ENCODE data around the gene RASSF5.

The RASSF5 gene

DNA sequence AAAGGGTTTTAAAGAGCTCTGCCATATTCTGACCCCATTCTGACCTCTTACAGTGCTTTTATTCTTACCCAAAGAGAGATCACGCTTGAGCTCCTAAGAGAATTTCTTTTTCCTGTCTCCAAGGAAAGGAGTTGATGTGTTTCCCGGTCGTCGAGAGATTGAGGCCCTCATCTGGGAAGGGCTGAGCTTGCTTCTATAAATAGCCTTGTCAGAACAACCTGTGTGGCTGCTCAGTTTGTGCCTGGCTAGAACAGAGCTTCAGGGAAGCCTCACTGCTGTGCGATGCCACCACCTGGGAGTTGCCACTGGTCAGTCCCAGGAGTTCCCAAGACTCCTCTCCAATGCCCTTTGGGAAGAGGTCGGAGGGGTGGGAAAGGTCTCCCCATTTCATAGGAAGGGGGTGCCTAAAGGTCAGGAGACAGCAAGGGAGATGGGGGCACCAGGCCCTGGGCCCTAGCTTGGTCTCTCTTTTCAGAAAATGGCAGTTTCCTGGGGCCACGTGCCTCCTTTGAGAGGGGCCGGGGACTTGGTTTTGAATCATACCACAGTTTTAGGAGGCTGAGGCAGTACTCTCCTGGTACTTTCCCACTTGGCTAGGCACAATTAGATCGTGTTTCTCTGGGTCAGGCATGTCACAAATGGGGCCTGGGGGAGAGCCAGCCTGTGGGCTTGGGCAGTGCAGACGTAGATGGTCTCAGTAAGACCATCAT lies 52.8 kb downstream of the RASSF5 start:
- TF ChIP-seq GATA3 (IDR thresholded peaks at IDR 0.05; ENCODE audit: low read depth, low read length) (no peak), GATA2 (IDR thresholded peaks at IDR 0.05; ENCODE audit: low read depth, low read length) (no peak)

GRCh38 chr1:206563367-206564207 lies 56.3 kb downstream of the RASSF5 start:
- no peak for TF ChIP-seq GATA3 (IDR thresholded peaks at IDR 0.05; ENCODE audit: low read depth, low read length)
- no peak for TF ChIP-seq GATA2 (IDR thresholded peaks at IDR 0.05; ENCODE audit: low read depth, low read length)

GRCh38 chr1:206565995-206566394 lies 58.7 kb downstream of the RASSF5 start:
- no peak for TF ChIP-seq GATA3 (IDR thresholded peaks at IDR 0.05; ENCODE audit: low read depth, low read length)
- no peak for TF ChIP-seq GATA2 (IDR thresholded peaks at IDR 0.05; ENCODE audit: low read depth, low read length)

DNA sequence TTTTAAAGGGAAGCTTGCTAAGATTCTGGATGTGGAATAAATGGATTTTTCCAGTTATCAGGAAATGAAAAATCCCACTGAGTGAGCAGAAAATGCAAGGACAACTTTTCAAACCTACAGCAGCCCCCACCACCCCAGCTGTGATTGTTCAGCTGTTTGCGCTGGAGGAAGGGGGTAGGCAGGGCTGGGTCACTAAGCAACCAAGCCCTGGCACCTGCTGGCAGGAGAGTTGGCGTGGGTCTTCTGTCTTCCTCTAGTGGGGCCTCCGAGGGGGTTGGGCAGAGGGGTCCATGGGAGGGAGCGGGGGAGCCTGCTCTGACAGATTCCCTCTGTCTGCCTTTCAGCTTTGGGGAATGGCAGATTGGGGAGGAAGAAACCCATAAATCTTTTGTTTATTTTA lies 59.7 kb downstream of the RASSF5 start:
- TF ChIP-seq GATA2 (IDR thresholded peaks at IDR 0.05; ENCODE audit: low read depth, low read length) (no peak), GATA3 (IDR thresholded peaks at IDR 0.05; ENCODE audit: low read depth, low read length) (no peak)

DNA sequence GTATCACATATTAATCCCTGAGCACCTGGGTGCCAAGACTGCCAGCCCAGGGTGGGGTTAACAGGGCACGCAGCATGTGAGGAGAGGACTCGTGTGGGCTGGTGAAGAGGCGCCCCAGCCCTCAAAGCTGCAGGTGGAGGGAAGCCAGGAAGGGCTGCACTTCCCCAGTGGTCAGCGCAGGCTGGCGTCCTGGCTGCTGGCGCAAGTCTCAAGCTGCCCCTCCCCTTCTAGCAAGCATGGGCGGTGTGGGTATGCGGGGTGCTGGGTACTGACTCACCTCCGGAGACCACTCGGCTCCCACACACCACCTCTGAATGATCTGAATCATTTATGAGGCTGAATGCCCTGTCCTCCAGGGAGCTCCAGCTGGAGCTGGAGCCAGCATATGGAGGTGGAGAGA lies 60.9 kb downstream of the RASSF5 start:
- TF ChIP-seq GATA3 (IDR thresholded peaks at IDR 0.05; ENCODE audit: low read depth, low read length): no peak
- TF ChIP-seq GATA2 (IDR thresholded peaks at IDR 0.05; ENCODE audit: low read depth, low read length): no peak

DNA sequence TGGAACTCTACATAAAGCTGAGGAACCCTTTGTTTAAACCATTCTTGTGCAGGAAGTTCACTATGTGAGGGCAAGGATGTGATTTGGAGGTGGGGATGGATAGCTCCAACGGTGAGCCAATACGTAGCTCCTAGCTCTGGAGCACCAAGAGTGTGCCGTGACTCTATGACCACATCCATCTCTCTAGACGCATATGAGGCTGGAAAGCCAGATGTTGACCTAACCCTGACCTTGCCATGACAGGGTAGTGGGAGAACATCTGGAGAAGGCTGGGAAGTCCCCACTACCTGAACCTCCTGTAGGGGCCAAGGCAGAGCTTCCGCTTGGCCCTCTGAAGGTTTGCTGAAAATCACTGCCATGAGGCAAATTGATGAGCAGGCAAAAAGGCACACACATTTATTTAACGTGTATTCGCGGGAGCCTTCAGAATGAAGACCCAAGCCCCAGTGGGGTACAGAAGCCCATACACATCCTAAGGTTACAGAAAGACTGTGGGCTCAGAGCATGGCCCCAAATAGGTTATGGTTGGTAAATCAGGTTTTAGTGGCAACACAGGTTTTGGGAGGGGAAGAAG lies 61.5 kb downstream of the RASSF5 start:
- TF ChIP-seq GATA2 (IDR thresholded peaks at IDR 0.05; ENCODE audit: low read depth, low read length) (no peak), GATA3 (IDR thresholded peaks at IDR 0.05; ENCODE audit: low read depth, low read length) (no peak)

GRCh38 chr1:206569556-206569955 lies 62.2 kb downstream of the RASSF5 start:
- TF ChIP-seq GATA2 (IDR thresholded peaks at IDR 0.05; ENCODE audit: low read depth, low read length) (no peak), GATA3 (IDR thresholded peaks at IDR 0.05; ENCODE audit: low read depth, low read length) (no peak)

GRCh38 chr1:206570529-206570928 lies 63.2 kb downstream of the RASSF5 start:
- TF ChIP-seq GATA3 (IDR thresholded peaks at IDR 0.05; ENCODE audit: low read depth, low read length) (no peak), GATA2 (IDR thresholded peaks at IDR 0.05; ENCODE audit: low read depth, low read length) (no peak)

- TF ChIP-seq GATA3 (IDR thresholded peaks at IDR 0.05; ENCODE audit: low read depth, low read length) (no peak), GATA2 (IDR thresholded peaks at IDR 0.05; ENCODE audit: low read depth, low read length) (no peak)
Observed at GRCh38 chr1:206572835-206573234, 65.5 kb downstream of the RASSF5 start.

DNA sequence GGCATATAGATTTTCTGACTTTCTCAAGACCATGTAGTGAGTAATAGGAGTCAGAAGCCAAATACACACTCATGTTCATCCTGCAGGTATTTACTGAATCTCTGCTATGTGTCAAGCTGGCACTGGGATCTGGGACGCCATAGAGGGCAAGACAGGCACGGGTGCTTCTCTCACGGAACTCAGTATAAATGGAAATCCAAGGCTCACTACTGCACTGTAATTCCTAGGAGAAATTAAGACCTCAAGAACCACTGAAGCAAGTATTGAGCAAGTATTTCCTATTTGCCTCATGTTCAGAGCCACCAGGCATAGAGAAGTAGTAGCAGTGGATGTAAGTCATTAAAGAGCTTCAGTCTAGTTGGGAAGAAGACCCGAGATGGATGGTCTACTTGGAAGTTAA lies 66.0 kb downstream of the RASSF5 start:
- no peak for TF ChIP-seq GATA3 (IDR thresholded peaks at IDR 0.05; ENCODE audit: low read depth, low read length)
- no peak for TF ChIP-seq GATA2 (IDR thresholded peaks at IDR 0.05; ENCODE audit: low read depth, low read length)

GRCh38 chr1:206573762-206574161 lies 66.4 kb downstream of the RASSF5 start:
- no peak for TF ChIP-seq GATA2 (IDR thresholded peaks at IDR 0.05; ENCODE audit: low read depth, low read length)
- no peak for TF ChIP-seq GATA3 (IDR thresholded peaks at IDR 0.05; ENCODE audit: low read depth, low read length)

- TF ChIP-seq GATA3 (IDR thresholded peaks at IDR 0.05; ENCODE audit: low read depth, low read length) (no peak), GATA2 (IDR thresholded peaks at IDR 0.05; ENCODE audit: low read depth, low read length) (no peak)
Observed at GRCh38 chr1:206575165-206575893, 68.0 kb downstream of the RASSF5 start.

DNA sequence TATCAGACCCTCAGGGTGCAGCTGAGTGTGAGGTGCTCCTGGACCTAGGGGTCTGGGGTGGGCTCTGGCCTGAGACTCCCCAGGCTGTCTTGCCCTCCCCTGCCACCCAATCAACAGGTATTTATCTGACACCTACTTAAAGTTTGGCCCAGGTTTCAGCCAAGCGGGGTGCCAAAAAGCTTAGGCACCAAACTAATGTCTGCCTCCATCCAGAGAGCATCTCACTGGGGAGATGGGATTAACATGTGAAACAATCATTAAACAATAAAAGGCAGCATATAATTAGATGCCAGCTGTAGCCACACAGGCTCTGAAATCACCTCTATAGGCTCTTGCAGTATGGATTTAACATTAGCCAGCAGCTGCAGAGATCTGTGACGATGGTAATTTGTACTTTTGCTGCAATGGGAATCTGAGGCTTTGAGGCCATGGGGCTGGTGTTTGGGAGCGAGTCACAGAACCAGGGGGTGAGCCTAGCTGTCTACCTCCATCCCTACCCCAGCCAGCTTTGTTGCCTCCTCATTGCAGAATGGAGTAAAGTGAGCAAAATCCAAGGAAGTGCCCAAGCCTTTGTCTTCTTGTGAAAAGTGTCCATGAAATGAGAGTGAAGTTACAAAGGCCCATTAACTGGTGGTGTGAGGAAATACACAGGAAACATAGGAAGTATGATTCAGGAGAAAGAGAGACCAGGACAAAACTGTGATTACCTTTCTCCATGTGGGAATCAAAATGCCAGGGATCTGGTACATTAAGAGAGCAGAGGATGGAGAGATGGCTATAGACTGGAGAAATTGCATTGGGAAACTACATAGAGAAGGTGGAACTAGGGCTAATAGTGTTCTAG lies 68.8 kb downstream of the RASSF5 start:
- TF ChIP-seq GATA3 (IDR thresholded peaks at IDR 0.05; ENCODE audit: low read depth, low read length): no peak
- no peak for TF ChIP-seq GATA2 (IDR thresholded peaks at IDR 0.05; ENCODE audit: low read depth, low read length)

Measured in SH-SY5Y (cell line).